Measurements from ENCODE around the gene SET. TPM values are rescaled to one million over a fixed set of nuclear protein-coding genes. Genes with fewer than 3 reads are reported as not detected.
"Not testable (repeated sequence)": the region's sequence is repeated elsewhere in the genome, so short reads cannot be mapped to it uniquely, and the experiment has no call there.

Gene SET, protein sequence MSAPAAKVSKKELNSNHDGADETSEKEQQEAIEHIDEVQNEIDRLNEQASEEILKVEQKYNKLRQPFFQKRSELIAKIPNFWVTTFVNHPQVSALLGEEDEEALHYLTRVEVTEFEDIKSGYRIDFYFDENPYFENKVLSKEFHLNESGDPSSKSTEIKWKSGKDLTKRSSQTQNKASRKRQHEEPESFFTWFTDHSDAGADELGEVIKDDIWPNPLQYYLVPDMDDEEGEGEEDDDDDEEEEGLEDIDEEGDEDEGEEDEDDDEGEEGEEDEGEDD
- polyA plus RNA-seq: 257 TPM

DNA sequence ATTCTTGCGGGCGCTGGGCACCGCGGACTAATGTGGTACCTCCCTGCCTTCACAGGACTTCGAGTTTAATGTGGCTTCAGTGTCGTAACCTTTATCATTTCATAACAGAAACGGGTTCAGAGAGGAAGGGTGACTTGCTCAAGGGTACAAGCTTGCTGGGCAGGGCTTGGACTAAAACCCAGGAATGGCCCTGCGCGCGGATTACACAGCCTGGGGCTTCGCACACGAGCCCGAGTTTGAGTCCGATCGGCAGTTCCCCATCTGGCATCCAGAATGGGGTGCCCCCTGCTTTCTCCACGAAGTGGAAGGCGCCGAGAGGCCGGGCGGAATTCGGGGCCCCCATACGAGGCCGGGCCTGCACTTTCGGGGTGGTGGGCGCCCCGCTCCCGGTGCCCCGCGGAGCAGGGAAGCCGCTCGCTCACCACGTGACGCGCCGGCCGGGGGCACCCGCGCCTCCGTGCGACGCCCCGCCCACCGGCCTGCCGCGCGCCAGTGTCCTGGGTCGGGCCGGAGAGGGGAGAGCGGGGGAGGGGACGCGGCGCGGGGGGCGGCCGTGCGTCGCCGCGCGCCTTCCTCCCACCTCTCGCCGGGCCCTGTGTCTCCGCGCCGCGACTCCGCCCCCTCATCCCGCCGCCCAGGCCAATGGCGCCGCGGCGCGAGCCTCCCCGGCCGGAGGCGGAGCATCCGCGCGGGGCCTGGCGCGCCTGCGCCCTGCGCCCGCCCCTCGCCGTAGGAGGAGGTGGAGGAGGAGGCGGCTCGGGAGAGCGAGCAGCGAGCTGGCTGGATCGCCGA lies at the start of gene SET:
TSS of gene SET (plus strand) at position 722 of the 792 bp plus-strand sequence. CDS start 361 bp downstream, outside the sequence.
- peaks cover 2% of the 10 kb centered on the region for H3K36me3 Mint-ChIP-seq

GRCh38 chr9:128640603-128641002 lies 48.4 kb upstream of the SET start:
- H3K9me3 Mint-ChIP-seq: no peaks in the 10 kb centered on the region
- H3K4me3 Mint-ChIP-seq: no peak overlapping the region
- H3K27me3 Mint-ChIP-seq: no peaks in the 10 kb centered on the region
- peaks cover 12 to 16% (median 13%) of the 10 kb centered on the region in 3 donors for H3K4me1 Mint-ChIP-seq
- peak overlapping the region in 1 of 3 donors; percentile 29 for H3K27ac Mint-ChIP-seq
- H3K36me3 Mint-ChIP-seq: peaks cover 2% of the 10 kb centered on the region

More for the DNA sequence above, at the start of gene SET:
- H3K27me3 Mint-ChIP-seq: no peaks in the 10 kb centered on the region
- peaks cover 35 to 45% (median 37%) of the 10 kb centered on the region in 3 donors for H3K4me1 Mint-ChIP-seq
- peaks cover 0 to 2% (median 0%) of the 10 kb centered on the region in 3 donors for H3K9me3 Mint-ChIP-seq
- peak within 1 kb of the TSS; percentile 82 to 99 (median 91) for H3K4me3 Mint-ChIP-seq
- H3K27ac Mint-ChIP-seq: peak within 1 kb of the TSS; percentile 89 to 97 (median 93)

GRCh38 chr9:128642675-128643245 lies 46.3 kb upstream of the SET start:
- Mint-ChIP-seq H3K27me3 (no peaks in the 10 kb centered on the region), H3K36me3 (peaks cover 2% of the 10 kb centered on the region), H3K9me3 (no peaks in the 10 kb centered on the region), H3K4me3 (peak overlapping the region in 2 of 4 donors; percentile 49 to 50), H3K4me1 (peaks cover 12 to 16% (median 13%) of the 10 kb centered on the region in 3 donors), H3K27ac (peak overlapping the region in 2 of 3 donors; percentile 80 to 87)

DNA sequence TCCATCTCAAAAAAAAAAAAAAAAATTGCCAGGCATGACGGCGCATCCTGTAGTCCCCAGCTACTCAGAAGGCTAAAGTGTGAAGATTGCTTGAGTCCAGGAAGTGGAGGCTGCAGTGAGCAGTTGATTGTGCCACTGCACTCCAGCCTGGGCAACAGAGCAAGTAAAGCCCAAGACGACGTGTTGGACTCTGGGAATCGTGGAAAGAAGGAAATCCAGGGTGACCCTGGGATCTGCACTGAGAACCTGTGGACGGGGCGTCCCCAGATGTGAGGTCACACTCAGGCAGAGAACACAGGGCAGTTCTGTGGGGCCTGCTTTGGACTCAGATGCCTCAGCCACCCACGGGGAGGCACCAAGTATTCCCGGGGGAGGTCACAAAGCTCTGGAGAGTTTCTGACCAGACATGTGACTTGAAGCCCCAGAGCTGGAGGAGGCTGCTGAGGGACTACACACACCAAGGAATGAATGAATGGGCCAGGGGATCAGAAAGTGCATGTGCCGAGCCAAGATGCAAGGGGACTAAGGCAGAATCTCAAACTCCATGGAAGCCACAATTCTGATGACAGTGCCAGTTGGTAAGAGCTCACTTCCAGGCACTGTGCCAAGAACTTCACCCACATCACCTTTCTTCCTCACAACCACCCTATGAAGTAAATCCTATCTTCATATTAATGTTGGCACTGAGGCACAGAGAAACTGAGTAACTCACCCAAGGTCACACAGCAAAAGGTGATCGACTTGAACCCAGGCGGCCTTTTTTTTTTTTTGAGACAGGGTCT lies 45.3 kb upstream of the SET start:
- Mint-ChIP-seq H3K27ac (peak overlapping the region; percentile 80 to 87 (median 80)), H3K4me3 (peak overlapping the region; percentile 41 to 81 (median 50)), H3K36me3 (no peaks in the 10 kb centered on the region)

GRCh38 chr9:128648206-128648605 lies 40.8 kb upstream of the SET start:
- not testable (repeated sequence) for H3K27me3 Mint-ChIP-seq, H3K9me3 Mint-ChIP-seq, H3K36me3 Mint-ChIP-seq, H3K4me1 Mint-ChIP-seq
- peak overlapping the region in 2 of 3 donors; percentile 59 to 71 for H3K27ac Mint-ChIP-seq
- peak overlapping the region in 1 of 4 donors; percentile 52 for H3K4me3 Mint-ChIP-seq

More for the DNA sequence above, 45.3 kb upstream of the SET start:
- Mint-ChIP-seq H3K9me3 (no peaks in the 10 kb centered on the region), H3K27me3 (no peaks in the 10 kb centered on the region), H3K4me1 (peaks cover 12 to 16% (median 13%) of the 10 kb centered on the region in 3 donors)

DNA sequence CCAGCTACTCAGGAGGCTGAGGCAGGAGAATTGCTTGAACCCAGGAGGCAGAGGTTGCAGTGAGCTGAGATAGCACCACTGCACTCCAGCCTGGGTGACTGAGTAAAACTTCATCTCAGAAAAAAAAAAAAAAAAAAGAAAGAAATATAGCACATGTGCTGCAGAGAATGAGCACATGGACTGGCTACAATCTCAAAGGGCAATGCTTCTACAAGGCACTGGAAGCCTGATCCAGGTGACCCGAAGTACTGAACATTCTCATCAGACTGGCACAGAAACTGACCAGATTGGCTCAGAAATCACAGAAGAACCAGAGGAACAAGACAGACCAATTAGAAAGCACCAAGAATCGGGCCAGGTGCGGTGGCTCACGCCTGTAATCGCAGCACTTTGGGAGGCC lies 37.2 kb upstream of the SET start:
- Mint-ChIP-seq H3K27me3 (no peaks in the 10 kb centered on the region), H3K27ac (no peak overlapping the region), H3K9me3 (no peaks in the 10 kb centered on the region), H3K36me3 (no peaks in the 10 kb centered on the region), H3K4me3 (peak overlapping the region in 1 of 4 donors; percentile 78), H3K4me1 (peaks cover 0 to 8% (median 1%) of the 10 kb centered on the region in 3 donors)

GRCh38 chr9:128653908-128654307 lies 35.1 kb upstream of the SET start:
- Mint-ChIP-seq H3K27me3 (no peaks in the 10 kb centered on the region), H3K4me3 (peak overlapping the region in 2 of 4 donors; percentile 34 to 98), H3K27ac (peak overlapping the region in 2 of 3 donors; percentile 28 to 94), H3K36me3 (no peaks in the 10 kb centered on the region), H3K9me3 (no peaks in the 10 kb centered on the region), H3K4me1 (peaks cover 1 to 13% (median 4%) of the 10 kb centered on the region in 3 donors)

GRCh38 chr9:128654481-128654880 lies 34.5 kb upstream of the SET start:
- Mint-ChIP-seq H3K27me3 (no peaks in the 10 kb centered on the region), H3K27ac (peak overlapping the region in 2 of 3 donors; percentile 28 to 94), H3K36me3 (no peaks in the 10 kb centered on the region), H3K4me1 (peaks cover 1 to 13% (median 4%) of the 10 kb centered on the region in 3 donors), H3K4me3 (peak overlapping the region in 3 of 4 donors; percentile 3 to 98 (median 18)), H3K9me3 (no peaks in the 10 kb centered on the region)

DNA sequence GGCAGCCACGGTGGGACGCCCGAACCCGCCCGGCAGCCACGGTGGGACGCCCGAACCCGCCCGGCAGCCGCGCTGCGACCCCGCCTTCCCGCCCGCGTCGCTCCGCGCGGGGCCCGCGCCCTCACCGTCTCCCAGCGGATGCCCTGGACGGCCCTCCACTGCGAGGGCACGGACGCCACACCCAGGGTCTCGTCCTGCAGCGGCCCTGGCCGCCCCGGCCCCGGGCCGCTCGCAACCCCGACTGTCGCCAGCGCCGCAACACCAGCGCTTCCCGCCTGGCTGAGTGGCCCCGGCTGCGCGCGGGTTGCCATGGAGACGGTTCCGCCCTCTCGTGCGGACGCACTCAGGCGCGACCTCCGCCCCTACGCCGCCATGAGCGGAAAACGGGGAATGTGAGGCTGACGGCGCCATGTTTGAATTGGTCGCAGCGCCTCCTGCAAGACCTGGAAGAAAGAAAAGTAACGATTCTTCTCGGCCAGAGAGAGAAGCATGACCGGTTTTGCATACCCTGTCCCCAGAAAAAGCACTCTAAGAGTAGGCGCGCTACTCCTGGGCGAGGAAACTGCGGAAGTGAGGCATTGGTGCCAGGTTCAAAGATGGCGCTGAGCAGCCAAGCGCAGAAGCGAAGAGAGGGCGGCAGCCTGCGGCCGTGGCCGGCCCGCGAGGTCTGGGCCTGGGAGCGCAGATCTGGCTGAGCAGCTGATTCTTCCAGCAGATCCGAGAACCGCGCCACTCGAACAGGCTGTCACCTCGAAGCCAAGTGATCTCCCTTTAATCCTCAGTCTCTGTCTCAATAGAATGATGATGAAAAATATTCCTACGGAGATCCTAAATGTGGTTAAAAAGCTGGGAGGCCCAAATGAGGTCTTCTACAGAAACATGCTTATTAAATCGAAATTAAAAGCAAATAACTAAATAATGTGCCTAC lies 32.3 kb upstream of the SET start, which contains the start of gene DYNC2I2:
TSS of gene DYNC2I2 (minus strand) at position 432 of the 928 bp plus-strand sequence. CDS start at position 311, 121 bp downstream.
- H3K9me3 Mint-ChIP-seq: no peaks in the 10 kb centered on the region
- H3K36me3 Mint-ChIP-seq: no peaks in the 10 kb centered on the region
- H3K4me1 Mint-ChIP-seq: peaks cover 1 to 13% (median 4%) of the 10 kb centered on the region in 3 donors
- H3K4me3 Mint-ChIP-seq: peak within 1 kb of the TSS; percentile 87 to 98 (median 98)
- no peaks in the 10 kb centered on the region for H3K27me3 Mint-ChIP-seq
- H3K27ac Mint-ChIP-seq: peak within 1 kb of the TSS; percentile 94 to 98 (median 94)

DNA sequence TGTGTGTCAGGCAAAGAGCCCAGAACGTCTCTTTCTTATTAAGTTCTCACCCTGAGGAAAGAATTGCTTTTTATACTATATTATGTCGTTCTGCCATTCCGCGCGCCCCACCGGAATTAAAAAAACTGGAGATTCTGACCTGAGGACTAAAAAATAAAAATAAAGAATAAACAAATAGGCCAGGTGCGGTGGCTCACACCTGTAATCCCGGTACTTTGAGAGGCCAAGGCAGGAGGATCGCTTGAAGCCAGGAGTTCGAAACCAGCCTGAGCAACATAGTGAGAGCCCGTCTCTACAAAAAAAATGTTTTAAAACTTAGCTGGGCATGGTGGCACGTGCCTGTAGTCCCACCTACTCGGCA lies 31.7 kb upstream of the SET start:
- H3K27ac Mint-ChIP-seq: peak overlapping the region; percentile 91 to 98 (median 94)
- no peaks in the 10 kb centered on the region for H3K27me3 Mint-ChIP-seq
- H3K36me3 Mint-ChIP-seq: no peaks in the 10 kb centered on the region
- no peaks in the 10 kb centered on the region for H3K9me3 Mint-ChIP-seq
- peak overlapping the region; percentile 87 to 98 (median 98) for H3K4me3 Mint-ChIP-seq
- H3K4me1 Mint-ChIP-seq: peaks cover 1 to 13% (median 4%) of the 10 kb centered on the region in 3 donors

DNA sequence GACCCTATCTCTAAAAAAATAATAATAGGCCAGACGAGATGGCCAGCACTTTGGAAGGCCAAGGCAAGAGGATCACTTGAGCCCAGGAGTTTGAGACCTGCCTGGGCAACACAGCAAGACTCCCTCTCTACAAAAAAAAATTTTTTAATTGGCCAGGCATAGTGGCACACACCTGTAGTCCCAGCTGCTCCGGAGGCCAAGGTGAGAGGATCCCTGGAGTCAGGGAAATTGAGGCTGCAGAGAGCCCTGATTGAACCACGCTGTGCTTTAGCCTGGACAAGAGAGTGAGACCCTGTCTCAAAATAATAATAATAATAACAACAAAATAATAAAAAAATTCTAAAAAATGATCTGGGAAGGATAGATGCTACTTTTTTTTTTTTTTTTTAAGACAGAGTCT lies 31.2 kb upstream of the SET start:
- Mint-ChIP-seq H3K9me3 (no peaks in the 10 kb centered on the region), H3K4me3 (peak overlapping the region in 2 of 4 donors; percentile 97 to 98), H3K27me3 (no peaks in the 10 kb centered on the region), H3K4me1 (peaks cover 1 to 13% (median 4%) of the 10 kb centered on the region in 3 donors), H3K36me3 (no peaks in the 10 kb centered on the region), H3K27ac (no peak overlapping the region)

- not testable (repeated sequence) for H3K27me3 Mint-ChIP-seq, H3K27ac Mint-ChIP-seq, H3K4me3 Mint-ChIP-seq, H3K4me1 Mint-ChIP-seq, H3K36me3 Mint-ChIP-seq, H3K9me3 Mint-ChIP-seq
Measured at GRCh38 chr9:128666481-128666941, 22.5 kb upstream of the SET start.

- H3K27me3 Mint-ChIP-seq: no peaks in the 10 kb centered on the region
- no peaks in the 10 kb centered on the region for H3K9me3 Mint-ChIP-seq
- no peaks in the 10 kb centered on the region for H3K4me1 Mint-ChIP-seq
- no peaks in the 10 kb centered on the region for H3K36me3 Mint-ChIP-seq
- no peak overlapping the region for H3K4me3 Mint-ChIP-seq
- no peak overlapping the region for H3K27ac Mint-ChIP-seq
Measured at GRCh38 chr9:128669786-128670185, 19.2 kb upstream of the SET start.

Measured in IgD-negative memory B cell (primary cell).